ENCODE data around the gene RPS23.
"Not testable (repeated sequence)": the region's sequence is repeated elsewhere in the genome, so short reads cannot be mapped to it uniquely, and the experiment has no call there.

- not testable (repeated sequence) for TF ChIP-seq CTCF (IDR thresholded peaks at IDR 0.05); POLR2AphosphoS5 (IDR thresholded peaks at IDR 0.05; ENCODE audit: insufficient read depth in 1 of 2, low read depth in 1 of 2)
Measured at GRCh38 chr5:82273426-82273825, 4.7 kb downstream of the RPS23 start.
